ENCODE results near the gene GRP. TPM values are rescaled to one million over a fixed set of nuclear protein-coding genes. Genes with fewer than 3 reads are reported as not detected.

GRP gene
- total RNA-seq (2014; rRNA removed; shearing (Covaris generic)) = not detected in 2 replicates

- DNase-seq (ENCODE audit: low read depth) = no peak
Observed at GRCh38 chr18:59219672-59220163, at the start of gene GRP. Gene GRP (plus strand): TSS chr18:59220158. CDS start chr18:59220266, 108 bp downstream.

- no peak for DNase-seq (ENCODE audit: low read depth)
Observed at GRCh38 chr18:59172664-59173249, 47.2 kb upstream of the GRP start.

GRCh38 chr18:59177485-59177884, 42.5 kb upstream of the GRP start:
- DNase-seq (ENCODE audit: low read depth) = no peak

- peak; percentile 40 for DNase-seq (ENCODE audit: low read depth)
Observed at GRCh38 chr18:59180150-59180845, 39.7 kb upstream of the GRP start.

- no peak for DNase-seq (ENCODE audit: low read depth)
Observed at GRCh38 chr18:59182673-59183072, 37.3 kb upstream of the GRP start.

- DNase-seq (ENCODE audit: low read depth) = no peak
Observed at GRCh38 chr18:59189008-59189407, 30.9 kb upstream of the GRP start.

- DNase-seq (ENCODE audit: low read depth) = no peak
Observed at GRCh38 chr18:59189746-59190145, 30.2 kb upstream of the GRP start.

GRCh38 chr18:59196161-59196725, 23.7 kb upstream of the GRP start:
- no peak for DNase-seq (ENCODE audit: low read depth)

- DNase-seq (ENCODE audit: low read depth) = no peak
Observed at GRCh38 chr18:59197636-59198035, 22.3 kb upstream of the GRP start.

GRCh38 chr18:59198215-59198614, 21.7 kb upstream of the GRP start:
- DNase-seq (ENCODE audit: low read depth) = no peak

- DNase-seq (ENCODE audit: low read depth) = no peak
Observed at GRCh38 chr18:59200787-59201186, 19.2 kb upstream of the GRP start.

GRCh38 chr18:59202258-59202820, 17.6 kb upstream of the GRP start:
- no peak for DNase-seq (ENCODE audit: low read depth)

GRCh38 chr18:59207506-59207905, 12.5 kb upstream of the GRP start:
- DNase-seq (ENCODE audit: low read depth) = no peak

GRCh38 chr18:59208602-59209125, 11.3 kb upstream of the GRP start:
- peak; percentile 27 for DNase-seq (ENCODE audit: low read depth)

GRCh38 chr18:59210299-59210698, 9.7 kb upstream of the GRP start:
- DNase-seq (ENCODE audit: low read depth) = no peak

GRCh38 chr18:59211629-59212028, 8.3 kb upstream of the GRP start:
- no peak for DNase-seq (ENCODE audit: low read depth)

GRCh38 chr18:59218018-59218417, 1.9 kb upstream of the GRP start:
- DNase-seq (ENCODE audit: low read depth) = no peak

GRCh38 chr18:59220164-59220783, 316 bp downstream of the GRP start:
- peak; percentile 11 for DNase-seq (ENCODE audit: low read depth)

- peak; percentile 20 for DNase-seq (ENCODE audit: low read depth)
Observed at GRCh38 chr18:59220784-59221765, 1.1 kb downstream of the GRP start.

- no peak for DNase-seq (ENCODE audit: low read depth)
Observed at GRCh38 chr18:59222341-59222740, 2.4 kb downstream of the GRP start.

- no peak for DNase-seq (ENCODE audit: low read depth)
Observed at GRCh38 chr18:59228351-59228750, 8.4 kb downstream of the GRP start.
